H9 (cell line): ENCODE measurements around the gene DTNBP1. TPM values are rescaled to one million over a fixed set of nuclear protein-coding genes. Genes with fewer than 3 reads are reported as not detected.

Experiments
- DNase-seq: peaks from one replicate; pipeline ENCODE4 v3.0.0-alpha.2; 2017
- H2AFZ ChIP-seq: one replicate; pipeline ENCODE4 v1.6.1; 2013; ENCODE audit warnings: mild to moderate bottlenecking, low read length, control low read depth, moderate library complexity
- H2AK5ac ChIP-seq: 2 replicates; pipeline ENCODE4 v1.6.1; 2013; ENCODE audit warnings: low read length, control low read depth, mixed read lengths; ENCODE audit not compliant: insufficient read length
- H2BK120ac ChIP-seq: one replicate; pipeline ENCODE4 v1.6.1; 2013; ENCODE audit warnings: low read depth, mild to moderate bottlenecking, low read length, control low read depth, inconsistent platforms; ENCODE audit not compliant: poor library complexity, severe bottlenecking
- H2BK12ac ChIP-seq: 2 replicates; pipeline ENCODE4 v1.6.1; 2013; ENCODE audit warnings: low read length, control low read depth, mixed read lengths, low read depth; ENCODE audit not compliant: insufficient read length
- H2BK15ac ChIP-seq: 2 replicates; pipeline ENCODE4 v1.6.1; 2013; ENCODE audit warnings: low read depth, low read length, control low read depth
- H2BK20ac ChIP-seq: one replicate; pipeline ENCODE4 v1.6.1; 2013; ENCODE audit warnings: low read depth, mild to moderate bottlenecking, low read length, control low read depth, inconsistent platforms; ENCODE audit not compliant: poor library complexity, severe bottlenecking
- H2BK5ac ChIP-seq: 2 replicates; pipeline ENCODE4 v1.6.1; 2013; ENCODE audit warnings: low read length, control low read depth, mixed read lengths; ENCODE audit not compliant: insufficient read length
- H3K14ac ChIP-seq: 2 replicates; pipeline ENCODE4 v1.6.1; 2013; ENCODE audit warnings: low read length, control low read depth; ENCODE audit not compliant: insufficient read depth
- H3K18ac ChIP-seq: 2 replicates; pipeline ENCODE4 v1.6.1; 2013; ENCODE audit warnings: low read depth, mild to moderate bottlenecking, mixed read lengths, low read length, control low read depth; ENCODE audit not compliant: insufficient read length
- H3K23ac ChIP-seq: 2 replicates; pipeline ENCODE4 v1.6.1; 2013; ENCODE audit warnings: low read length, control low read depth, mixed read lengths, low read depth; ENCODE audit not compliant: insufficient read length
- H3K23me2 ChIP-seq: 2 replicates; pipeline ENCODE4 v1.6.1; 2013; ENCODE audit warnings: low read depth, mild to moderate bottlenecking, mixed read lengths, low read length, control low read depth; ENCODE audit not compliant: insufficient read length, poor library complexity, severe bottlenecking
- H3K27ac ChIP-seq: 2 replicates; pipeline ENCODE4 v1.5.1; 2013; ENCODE audit warnings: low read length, control low read depth, mixed read lengths, low read depth; ENCODE audit not compliant: insufficient read length
- H3K27me3 ChIP-seq: 2 replicates; pipeline ENCODE4 v1.6.1; 2013; ENCODE audit warnings: low read length, control low read depth, inconsistent platforms; ENCODE audit not compliant: insufficient read depth
- H3K4ac ChIP-seq: 2 replicates; pipeline ENCODE4 v1.6.1; 2013; ENCODE audit warnings: low read depth, mild to moderate bottlenecking, control low read depth, inconsistent platforms, low read length, moderate library complexity
- H3K4me1 ChIP-seq: 2 replicates; pipeline ENCODE4 v1.6.1; 2013; ENCODE audit warnings: low read length, control low read depth, inconsistent platforms; ENCODE audit not compliant: insufficient read depth
- H3K4me2 ChIP-seq: 2 replicates; pipeline ENCODE4 v1.6.1; 2013; ENCODE audit warnings: low read length, control low read depth, mixed read lengths; ENCODE audit not compliant: insufficient read length, insufficient read depth
- H3K56ac ChIP-seq: 2 replicates; pipeline ENCODE4 v1.6.1; 2013; ENCODE audit warnings: low read depth, mild to moderate bottlenecking, mixed read lengths, low read length, control low read depth; ENCODE audit not compliant: insufficient read length
- H3K79me1 ChIP-seq: 2 replicates; pipeline ENCODE4 v1.6.1; 2013; ENCODE audit warnings: low read depth, mild to moderate bottlenecking, moderate library complexity, low read length, control low read depth, inconsistent platforms; ENCODE audit not compliant: insufficient read depth, poor library complexity, severe bottlenecking
- H3K79me2 ChIP-seq: 2 replicates; pipeline ENCODE4 v1.6.1; 2013; ENCODE audit warnings: low read length, control low read depth, inconsistent platforms; ENCODE audit not compliant: insufficient read depth
- H3K9ac ChIP-seq: 2 replicates; pipeline ENCODE4 v1.6.1; 2013; ENCODE audit warnings: low read length, control low read depth, mixed read lengths; ENCODE audit not compliant: insufficient read length; ENCODE audit errors: extremely low read depth
- H3K9me3 ChIP-seq: one replicate; pipeline ENCODE4 v1.6.1; 2013; ENCODE audit warnings: low read depth, low read length, inconsistent platforms; ENCODE audit not compliant: control insufficient read depth
- H3T11ph ChIP-seq: one replicate; pipeline ENCODE4 v1.6.1; 2013; ENCODE audit warnings: mild to moderate bottlenecking, low read length, control low read depth, inconsistent platforms
- H4K20me1 ChIP-seq: one replicate; pipeline ENCODE4 v1.6.1; 2013; ENCODE audit not compliant: control insufficient read depth, insufficient read length, insufficient read depth
- H4K5ac ChIP-seq: 2 replicates; pipeline ENCODE4 v1.6.1; 2013; ENCODE audit warnings: low read depth, mild to moderate bottlenecking, mixed read lengths, low read length, control low read depth; ENCODE audit not compliant: insufficient read length
- H4K8ac ChIP-seq: replicated peaks from 2 replicates; pipeline ENCODE4 v1.6.1; 2013; ENCODE audit warnings: low read length, control low read depth, mixed read lengths, low read depth; ENCODE audit not compliant: insufficient read length
- H4K91ac ChIP-seq: 2 replicates; pipeline ENCODE4 v1.6.1; 2013; ENCODE audit warnings: low read depth, mild to moderate bottlenecking, moderate library complexity, mixed read lengths, low read length, control low read depth; ENCODE audit not compliant: insufficient read length
- H3K27ac Mint-ChIP-seq, 3 experiments: 2 replicates in 2 of 3; 3 replicates in 1 of 3; pipeline ENCODE4 v1.8.0; 2020 to 2021; ENCODE audit warnings: mixed read lengths in 3 of 3, mild to moderate bottlenecking in 1 of 3, moderate library complexity in 1 of 3
- H3K27me3 Mint-ChIP-seq: 2 replicates; pipeline ENCODE4 v1.8.0; 2021; ENCODE audit warnings: low read depth, mild to moderate bottlenecking, moderate library complexity, mixed read lengths
- H3K36me3 Mint-ChIP-seq, 3 experiments: 2 replicates in 2 of 3; 3 replicates in 1 of 3; pipeline ENCODE4 v1.8.0; 2020 to 2021; ENCODE audit warnings: low read depth in 3 of 3, mixed read lengths in 3 of 3; ENCODE audit not compliant: insufficient read depth in 1 of 3
- H3K4me1 Mint-ChIP-seq, 2 experiments: 2 replicates each; pipeline ENCODE4 v1.8.0; 2020; ENCODE audit warnings: mixed read lengths in 2 of 2
- H3K4me3 Mint-ChIP-seq, 2 experiments: 2 replicates in 1 of 2; 3 replicates in 1 of 2; pipeline ENCODE4 v1.8.0; 2020 to 2021; ENCODE audit warnings: mild to moderate bottlenecking in 2 of 2, mixed read lengths in 2 of 2, moderate library complexity in 1 of 2
- H3K9me3 Mint-ChIP-seq, 2 experiments: 2 replicates in 1 of 2; 3 replicates in 1 of 2; pipeline ENCODE4 v1.8.0; 2020; ENCODE audit warnings: mild to moderate bottlenecking in 2 of 2, mixed read lengths in 2 of 2, moderate library complexity in 1 of 2
- CTCF ChIP-seq: fragments of 200-600 bp; sonication (generic); conservative IDR thresholded peaks from 3 replicates; pipeline ENCODE4 v1.8.0; 2021; ENCODE audit warnings: antibody characterized with exemption, mild to moderate bottlenecking
- WGBS: extraction: QIAGEN DNeasy Blood & Tissue Kit; methylation state at CpG from one replicate; pipeline ENCODE4 v1.1.7; 2013; ENCODE audit warnings: missing lambda C conversion rate, low lambda C conversion rate, mixed read lengths; ENCODE audit not compliant: insufficient read length; ENCODE audit errors: extremely low coverage; 5-methylcytosine and 5-hydroxymethylcytosine counted together
- total RNA-seq: library from RNA; stranded (reverse); gene quantifications from 2 replicates; pipeline ENCODE4 v1.2.1, GENCODE V29; 2021

The DTNBP1 gene
- total RNA-seq, 1 experiment from 2014 or later, result 12.9 TPM

- Mint-ChIP-seq H3K9me3 (peaks cover 0 to 4% of the 10 kb centered on the region in 2 experiments; a peak in 1 of 5 replicates), H3K4me1 (peaks cover 25 to 29% of the 10 kb centered on the region in 2 experiments), H3K27me3 (no peaks in the 10 kb centered on the region), H3K36me3 (peaks cover 19 to 37% (median 21%) of the 10 kb centered on the region in 3 experiments), H3K27ac (no peak overlapping the region), H3K4me3 (no peak overlapping the region)
- Histone ChIP-seq H3K27ac (no peak overlapping the region), H4K91ac (no peak overlapping the region), H4K20me1 (no peaks in the 10 kb centered on the region), H2AFZ (no peak overlapping the region), H2BK120ac (no peak overlapping the region), H3K9ac (no peak overlapping the region), H2BK5ac (no peak overlapping the region), H3K14ac (no peak overlapping the region), H4K5ac (no peak overlapping the region), H2BK15ac (no peak overlapping the region), H3K27me3 (no peaks in the 10 kb centered on the region), H3T11ph (no peak overlapping the region), H3K4ac (no peak overlapping the region), H3K4me1 (peaks cover 5% of the 10 kb centered on the region; the same call in 1 of the 2 replicates), H3K79me2 (no peaks in the 10 kb centered on the region), H3K23me2 (no peaks in the 10 kb centered on the region), H4K8ac (no peak overlapping the region), H3K4me2 (no peak overlapping the region), H3K56ac (no peak overlapping the region), H3K23ac (no peak overlapping the region), H2BK20ac (no peak overlapping the region), H2AK5ac (no peak overlapping the region), H3K9me3 (no peaks in the 10 kb centered on the region), H3K18ac (no peak overlapping the region), H2BK12ac (no peak overlapping the region), H3K79me1 (no peaks in the 10 kb centered on the region)
- no peak for DNase-seq
- TF ChIP-seq CTCF, result no peak
- WGBS, result no CpG with 5 or more reads among the region's 4 CpGs
Observed at GRCh38 chr6:15614277-15614676, 48.6 kb downstream of the DTNBP1 start.
